RWPE2 (cell line): ENCODE results near the gene BIRC5.

Experiments
- ATAC-seq: fragments of 200-7000 bp; cut with Tn5 transposase; 3 replicates; pipeline ENCODE4 v1.9.1; 2021; ENCODE audit warnings: low read depth
- DNase-seq: peaks from one replicate; pipeline ENCODE4 v3.0.0-alpha.2; 2020; ENCODE audit warnings: low spot score
- H3K27ac ChIP-seq: fragments of 450-650 bp; 2 replicates; pipeline ENCODE4 v1.5.1; 2017; ENCODE audit warnings: mild to moderate bottlenecking; ENCODE audit not compliant: poor library complexity, severe bottlenecking
- H3K27me3 ChIP-seq: fragments of 250-450 bp; sonication (Bioruptor Pico); 2 replicates; pipeline ENCODE4 v1.5.1; 2021; ENCODE audit warnings: mild to moderate bottlenecking, moderate library complexity; ENCODE audit not compliant: insufficient read depth, poor library complexity, severe bottlenecking
- H3K36me3 ChIP-seq: fragments of 250-450 bp; sonication (Bioruptor Pico); 2 replicates; pipeline ENCODE4 v1.5.1; 2020; ENCODE audit warnings: low read depth, mild to moderate bottlenecking, moderate library complexity
- H3K4me1 ChIP-seq: fragments of 250-450 bp; sonication (Bioruptor Pico); 2 replicates; pipeline ENCODE4 v1.5.1; 2021; ENCODE audit warnings: mild to moderate bottlenecking, moderate library complexity; ENCODE audit not compliant: insufficient read depth, poor library complexity, severe bottlenecking
- H3K4me3 ChIP-seq: fragments of 250-450 bp; sonication (Bioruptor Pico); 2 replicates; pipeline ENCODE4 v1.5.1; 2021; ENCODE audit warnings: mild to moderate bottlenecking, moderate library complexity; ENCODE audit not compliant: severe bottlenecking
- H3K9me3 ChIP-seq: fragments of 250-450 bp; sonication (Bioruptor Pico); 2 replicates; pipeline ENCODE4 v1.5.1; 2021; ENCODE audit warnings: mild to moderate bottlenecking, moderate library complexity; ENCODE audit not compliant: severe bottlenecking
- CTCF ChIP-seq: fragments of 450-650 bp; IDR thresholded peaks from one replicate; pipeline ENCODE4 v1.5.1; 2017; ENCODE audit warnings: mild to moderate bottlenecking, moderate library complexity; ENCODE audit not compliant: poor library complexity, severe bottlenecking

Gene BIRC5

GRCh38 chr17:78259192-78259554 lies 45.1 kb downstream of the BIRC5 start:
- ATAC-seq (no peak), DNase-seq (no peak)
- Histone ChIP-seq H3K27me3 (no peaks in the 10 kb centered on the region), H3K27ac (no peak overlapping the region), H3K36me3 (no peaks in the 10 kb centered on the region), H3K4me1 (no peaks in the 10 kb centered on the region), H3K4me3 (no peak overlapping the region), H3K9me3 (no peaks in the 10 kb centered on the region)
- TF ChIP-seq CTCF, result no peak

GRCh38 chr17:78263063-78263735 lies 49.1 kb downstream of the BIRC5 start:
- no peaks in the 10 kb centered on the region for H3K36me3 ChIP-seq
- TF ChIP-seq CTCF, result no peak
- DNase-seq, result peak; percentile 59
- H3K27ac ChIP-seq, result no peak overlapping the region
- no peak for ATAC-seq
- H3K4me3 ChIP-seq, result no peak overlapping the region
- no peaks in the 10 kb centered on the region for H3K4me1 ChIP-seq
- H3K9me3 ChIP-seq, result no peaks in the 10 kb centered on the region
- no peaks in the 10 kb centered on the region for H3K27me3 ChIP-seq

GRCh38 chr17:78263736-78264340 lies 49.8 kb downstream of the BIRC5 start:
- no peaks in the 10 kb centered on the region for H3K27me3 ChIP-seq
- no peak overlapping the region for H3K4me3 ChIP-seq
- no peaks in the 10 kb centered on the region for H3K9me3 ChIP-seq
- H3K4me1 ChIP-seq, result no peaks in the 10 kb centered on the region
- H3K36me3 ChIP-seq, result no peaks in the 10 kb centered on the region
- DNase-seq, result no peak
- no peak overlapping the region for H3K27ac ChIP-seq
- no peak for ATAC-seq
- no peak for TF ChIP-seq CTCF

GRCh38 chr17:78264590-78264989 lies 50.5 kb downstream of the BIRC5 start:
- H3K4me1 ChIP-seq, result no peaks in the 10 kb centered on the region
- no peak overlapping the region for H3K27ac ChIP-seq
- no peaks in the 10 kb centered on the region for H3K9me3 ChIP-seq
- no peak for DNase-seq
- ATAC-seq, result no peak
- H3K4me3 ChIP-seq, result no peak overlapping the region
- H3K36me3 ChIP-seq, result no peaks in the 10 kb centered on the region
- TF ChIP-seq CTCF, result no peak
- no peaks in the 10 kb centered on the region for H3K27me3 ChIP-seq

- Histone ChIP-seq H3K9me3 (no peaks in the 10 kb centered on the region), H3K4me3 (no peak overlapping the region), H3K27ac (no peak overlapping the region), H3K36me3 (no peaks in the 10 kb centered on the region), H3K27me3 (no peaks in the 10 kb centered on the region), H3K4me1 (no peaks in the 10 kb centered on the region)
- ATAC-seq, result no peak
- TF ChIP-seq CTCF, result no peak
- no peak for DNase-seq
Observed at GRCh38 chr17:78265121-78265520, 51.1 kb downstream of the BIRC5 start.
